ENCODE data around the gene BCKDK.

BCKDK gene

GRCh38 chr16:31080035-31080629, 28.1 kb upstream of the BCKDK start:
- no peak for DNase-seq (ENCODE audit: low read depth)

- DNase-seq (ENCODE audit: low read depth) = no peak
These were observed 27.3 kb upstream of the BCKDK start for GRCh38 chr16:31080756-31081419.

- no peak for DNase-seq (ENCODE audit: low read depth)
These were observed 26.5 kb upstream of the BCKDK start for GRCh38 chr16:31081428-31082351.

GRCh38 chr16:31082368-31083045, 25.7 kb upstream of the BCKDK start:
- DNase-seq (ENCODE audit: low read depth) = no peak

GRCh38 chr16:31083081-31083480, 25.1 kb upstream of the BCKDK start:
- no peak for DNase-seq (ENCODE audit: low read depth)

- DNase-seq (ENCODE audit: low read depth) = no peak
These were observed 24.6 kb upstream of the BCKDK start for GRCh38 chr16:31083556-31083955.

GRCh38 chr16:31083981-31084380, 24.2 kb upstream of the BCKDK start:
- no peak for DNase-seq (ENCODE audit: low read depth)

GRCh38 chr16:31084584-31085302, 23.4 kb upstream of the BCKDK start:
- DNase-seq (ENCODE audit: low read depth) = no peak

GRCh38 chr16:31085411-31085810, 22.8 kb upstream of the BCKDK start:
- no peak for DNase-seq (ENCODE audit: low read depth)

- no peak for DNase-seq (ENCODE audit: low read depth)
These were observed 22.1 kb upstream of the BCKDK start for GRCh38 chr16:31085873-31086628.

GRCh38 chr16:31086629-31086906, 21.6 kb upstream of the BCKDK start:
- no peak for DNase-seq (ENCODE audit: low read depth)

- DNase-seq (ENCODE audit: low read depth) = no peak
These were observed 20.7 kb upstream of the BCKDK start for GRCh38 chr16:31087481-31087880.

GRCh38 chr16:31087971-31088370, 20.2 kb upstream of the BCKDK start:
- DNase-seq (ENCODE audit: low read depth) = no peak

GRCh38 chr16:31088459-31089183, 19.6 kb upstream of the BCKDK start, which contains the start of gene PRSS53:
PRSS53 (minus strand) TSS chr16:31088943; CDS start chr16:31088809, 134 bp downstream.
- DNase-seq (ENCODE audit: low read depth) = no peak

GRCh38 chr16:31089199-31089598, 19.0 kb upstream of the BCKDK start:
- no peak for DNase-seq (ENCODE audit: low read depth)

- no peak for DNase-seq (ENCODE audit: low read depth)
These were observed 17.6 kb upstream of the BCKDK start for GRCh38 chr16:31090540-31090939.

- no peak for DNase-seq (ENCODE audit: low read depth)
These were observed 15.9 kb upstream of the BCKDK start for GRCh38 chr16:31092330-31092729.

- DNase-seq (ENCODE audit: low read depth) = no peak
These were observed 15.0 kb upstream of the BCKDK start for GRCh38 chr16:31093132-31093703.

- no peak for DNase-seq (ENCODE audit: low read depth)
These were observed 14.1 kb upstream of the BCKDK start for GRCh38 chr16:31094088-31094423.

GRCh38 chr16:31094424-31095120, 13.6 kb upstream of the BCKDK start, which contains the start of gene VKORC1:
VKORC1 (minus strand) TSS chr16:31094797; CDS start chr16:31094729, 68 bp downstream.
- peak; percentile 72 for DNase-seq (ENCODE audit: low read depth)
